ENCODE measurements around the gene MGLL. TPM values are rescaled to one million over a fixed set of nuclear protein-coding genes. Genes with fewer than 3 reads are reported as not detected.
A peak's percentile ranks its signal among the peaks of the same experiment; 100 is the strongest.

MGLL gene
- total and polyA plus RNA-seq, 8 donors, result 3.3 to 11.4 (median 6.6) TPM

DNA sequence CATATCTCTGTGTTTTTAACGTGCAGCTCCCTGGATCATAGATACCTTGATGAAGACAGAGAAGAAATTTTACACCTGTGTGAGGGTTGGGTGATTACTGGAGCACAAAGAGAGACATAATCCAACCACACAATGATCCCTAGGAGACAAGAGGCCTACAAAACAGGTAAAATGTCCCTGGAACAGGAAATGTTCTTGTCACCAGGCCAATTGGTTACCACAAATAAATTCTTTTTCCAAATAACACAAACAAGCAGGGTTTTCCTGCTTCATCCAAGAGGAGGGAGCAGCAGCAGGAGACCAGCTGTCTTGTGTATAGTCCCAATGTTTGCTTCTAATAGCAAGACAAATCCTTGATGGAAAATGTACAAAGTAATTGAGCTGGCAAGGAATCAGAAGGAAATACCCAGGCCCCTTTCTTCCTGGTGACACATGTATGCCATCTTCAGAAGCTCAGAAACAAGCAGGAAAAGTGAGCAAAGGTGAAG lies 1.4 kb downstream of the MGLL start:
- ATAC-seq, result peak in 1 of 4 donors; percentile 24
- Histone ChIP-seq H3K36me3 (no peaks in the 10 kb centered on the region), H3K4me1 (peaks cover 0 to 5% (median 0%) of the 10 kb centered on the region in 3 donors), H3K9me3 (no peaks in the 10 kb centered on the region), H3K27me3 (no peaks in the 10 kb centered on the region), H3K27ac (peak overlapping the region in 2 of 4 donors; percentile 34 to 42), H3K4me3 (no peak overlapping the region)
- WGBS, 2 donors, result 29 to 39% methylated on average over 1 of the region's 1 CpG
- DNase-seq, result no peak
- intact Hi-C loops (cut with DNase I), result loop anchor here in 1 of 3 donors (10.0 kb wide), 1 partner anchor 156 kb away; no protein-coding TSS in a partner anchor
- no peak for FAIRE-seq
- TF ChIP-seq, protein P1, sequence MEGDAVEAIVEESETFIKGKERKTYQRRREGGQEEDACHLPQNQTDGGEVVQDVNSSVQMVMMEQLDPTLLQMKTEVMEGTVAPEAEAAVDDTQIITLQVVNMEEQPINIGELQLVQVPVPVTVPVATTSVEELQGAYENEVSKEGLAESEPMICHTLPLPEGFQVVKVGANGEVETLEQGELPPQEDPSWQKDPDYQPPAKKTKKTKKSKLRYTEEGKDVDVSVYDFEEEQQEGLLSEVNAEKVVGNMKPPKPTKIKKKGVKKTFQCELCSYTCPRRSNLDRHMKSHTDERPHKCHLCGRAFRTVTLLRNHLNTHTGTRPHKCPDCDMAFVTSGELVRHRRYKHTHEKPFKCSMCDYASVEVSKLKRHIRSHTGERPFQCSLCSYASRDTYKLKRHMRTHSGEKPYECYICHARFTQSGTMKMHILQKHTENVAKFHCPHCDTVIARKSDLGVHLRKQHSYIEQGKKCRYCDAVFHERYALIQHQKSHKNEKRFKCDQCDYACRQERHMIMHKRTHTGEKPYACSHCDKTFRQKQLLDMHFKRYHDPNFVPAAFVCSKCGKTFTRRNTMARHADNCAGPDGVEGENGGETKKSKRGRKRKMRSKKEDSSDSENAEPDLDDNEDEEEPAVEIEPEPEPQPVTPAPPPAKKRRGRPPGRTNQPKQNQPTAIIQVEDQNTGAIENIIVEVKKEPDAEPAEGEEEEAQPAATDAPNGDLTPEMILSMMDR (IDR thresholded peaks at IDR 0.05), result no peak

GRCh38 chr3:127820221-127820825 lies 2.0 kb downstream of the MGLL start:
- DNase-seq (no peak), FAIRE-seq (no peak), ATAC-seq (peak in 2 of 4 donors; percentile 34 to 46)
- Histone ChIP-seq H3K27me3 (no peaks in the 10 kb centered on the region), H3K36me3 (no peaks in the 10 kb centered on the region), H3K4me1 (peaks cover 0 to 5% (median 0%) of the 10 kb centered on the region in 3 donors), H3K9me3 (no peaks in the 10 kb centered on the region), H3K4me3 (no peak overlapping the region), H3K27ac (peak overlapping the region in 2 of 4 donors; percentile 34 to 42)
- TF ChIP-seq, protein P1 (IDR thresholded peaks at IDR 0.05), result no peak
- intact Hi-C loops (cut with DNase I), result loop anchor here in 1 of 3 donors (10.0 kb wide), 1 partner anchor 156 kb away; no protein-coding TSS in a partner anchor
- 33 to 35% methylated on average over 9 of the region's 9 CpGs for WGBS, 2 donors

GRCh38 chr3:127819656-127820055 lies 2.7 kb downstream of the MGLL start:
- TF ChIP-seq, protein P1 (IDR thresholded peaks at IDR 0.05), result no peak
- Histone ChIP-seq H3K27me3 (no peaks in the 10 kb centered on the region), H3K36me3 (no peaks in the 10 kb centered on the region), H3K9me3 (no peaks in the 10 kb centered on the region), H3K27ac (no peak overlapping the region), H3K4me3 (no peak overlapping the region), H3K4me1 (peaks cover 0 to 5% (median 0%) of the 10 kb centered on the region in 3 donors)
- FAIRE-seq (no peak), ATAC-seq (no peak), DNase-seq (no peak)
- 83 to 90% methylated on average over 2 of the region's 2 CpGs for WGBS, 2 donors
- intact Hi-C loops (cut with DNase I), result loop anchor here in 1 of 3 donors (10.0 kb wide), 1 partner anchor 155 kb away; no protein-coding TSS in a partner anchor

GRCh38 chr3:127819086-127819485 lies 3.2 kb downstream of the MGLL start:
- H3K27me3 ChIP-seq, result no peaks in the 10 kb centered on the region
- H3K4me3 ChIP-seq, result no peak overlapping the region
- peaks cover 0 to 5% (median 0%) of the 10 kb centered on the region in 3 donors for H3K4me1 ChIP-seq
- no peak overlapping the region for H3K27ac ChIP-seq
- no peak for DNase-seq
- H3K36me3 ChIP-seq, result no peaks in the 10 kb centered on the region
- ATAC-seq, result no peak
- no peaks in the 10 kb centered on the region for H3K9me3 ChIP-seq
- FAIRE-seq, result no peak
- intact Hi-C loops (cut with DNase I), result no loop called here
- TF ChIP-seq, protein P1 (IDR thresholded peaks at IDR 0.05), result no peak
- 50 to 66% methylated on average over 9 of the region's 9 CpGs for WGBS, 2 donors

DNA sequence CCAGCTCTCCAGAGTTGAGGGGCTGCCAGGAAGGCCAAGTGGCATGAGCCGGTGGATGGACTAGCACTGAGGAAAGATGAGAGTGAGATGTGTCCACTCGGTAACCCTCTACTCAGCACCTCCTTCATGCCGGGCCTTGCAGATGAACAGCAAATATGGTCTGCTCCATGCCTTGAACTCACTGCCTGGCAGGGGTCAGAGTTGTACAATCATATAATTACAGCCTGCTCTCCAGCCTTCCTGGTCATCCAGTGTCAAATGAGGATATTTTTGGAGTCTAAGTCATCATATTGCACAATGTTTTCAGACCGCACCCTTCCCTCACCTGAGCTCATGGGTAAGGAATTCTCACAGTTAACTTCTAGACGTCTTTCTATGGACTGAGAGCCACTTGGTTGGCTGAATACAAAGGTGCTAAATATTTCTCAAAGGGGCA lies 4.9 kb downstream of the MGLL start:
- 70 to 73% methylated on average over 5 of the region's 5 CpGs for WGBS, 2 donors
- no peaks in the 10 kb centered on the region for H3K36me3 ChIP-seq
- H3K27ac ChIP-seq, result no peak overlapping the region
- DNase-seq, result no peak
- peak in 3 of 4 donors; percentile 36 to 57 (median 52) for ATAC-seq
- H3K4me3 ChIP-seq, result no peak overlapping the region
- intact Hi-C loops (cut with DNase I), result no loop called here
- FAIRE-seq, result no peak
- no peaks in the 10 kb centered on the region for H3K27me3 ChIP-seq
- H3K9me3 ChIP-seq, result no peaks in the 10 kb centered on the region
- H3K4me1 ChIP-seq, result peaks cover 0 to 5% (median 0%) of the 10 kb centered on the region in 3 donors
- TF ChIP-seq, protein P1 (IDR thresholded peaks at IDR 0.05), result no peak

Measured in pancreas (tissue), 10 donors.